GM23248 (cell line): ENCODE measurements around the gene PCSK4. TPM values are rescaled to one million over a fixed set of nuclear protein-coding genes. Genes with fewer than 3 reads are reported as not detected.

Experiments used
- DNase-seq: peaks from one replicate; pipeline ENCODE4 v3.0.0-alpha.2; 2015
- H2AFZ ChIP-seq: fragments of 200-600 bp; sonication (generic); 2 replicates; pipeline ENCODE4 v1.6.1; 2016; ENCODE audit warnings: antibody characterized with exemption
- H3F3A ChIP-seq: fragments of 200-600 bp; sonication (generic); 2 replicates; pipeline ENCODE4 v1.6.1; 2016; ENCODE audit warnings: mild to moderate bottlenecking, antibody characterized with exemption, mixed run types; ENCODE audit not compliant: insufficient read depth
- H3K27ac ChIP-seq: fragments of 200-600 bp; sonication (generic); 2 replicates; pipeline ENCODE4 v1.5.1; 2016; ENCODE audit warnings: mild to moderate bottlenecking
- H3K27me3 ChIP-seq: fragments of 200-600 bp; sonication (generic); replicated peaks from 2 replicates; pipeline ENCODE4 v1.6.1; 2016; ENCODE audit warnings: mild to moderate bottlenecking; ENCODE audit not compliant: insufficient read depth
- H3K36me3 ChIP-seq: fragments of 200-600 bp; sonication (generic); 2 replicates; pipeline ENCODE4 v1.6.1; 2016; ENCODE audit warnings: low read depth, mild to moderate bottlenecking
- H3K4me1 ChIP-seq: fragments of 200-600 bp; sonication (generic); 2 replicates; pipeline ENCODE4 v1.6.1; 2016; ENCODE audit warnings: mild to moderate bottlenecking; ENCODE audit not compliant: insufficient read depth
- H3K4me2 ChIP-seq: fragments of 200-600 bp; sonication (generic); one replicate; pipeline ENCODE4 v1.6.1; 2016; ENCODE audit warnings: mild to moderate bottlenecking; ENCODE audit not compliant: unreplicated experiment
- H3K4me3 ChIP-seq: fragments of 200-600 bp; sonication (generic); 2 replicates; pipeline ENCODE4 v1.5.1; 2016; ENCODE audit warnings: mild to moderate bottlenecking
- H3K79me2 ChIP-seq: fragments of 200-600 bp; sonication (generic); 2 replicates; pipeline ENCODE4 v1.6.1; 2016; ENCODE audit warnings: mild to moderate bottlenecking; ENCODE audit not compliant: insufficient read depth
- H3K9ac ChIP-seq: fragments of 200-600 bp; sonication (generic); 2 replicates; pipeline ENCODE4 v1.6.1; 2016; ENCODE audit warnings: mild to moderate bottlenecking
- H3K9me2 ChIP-seq: fragments of 200-600 bp; sonication (generic); 2 replicates; pipeline ENCODE4 v1.6.1; 2016; ENCODE audit warnings: mixed run types, mild to moderate bottlenecking, moderate library complexity; ENCODE audit not compliant: insufficient read depth
- H3K9me3 ChIP-seq: fragments of 200-600 bp; sonication (generic); one replicate; pipeline ENCODE4 v1.6.1; 2017; ENCODE audit warnings: low read depth
- H4K20me1 ChIP-seq: fragments of 200-600 bp; sonication (generic); 2 replicates; pipeline ENCODE4 v1.6.0; 2016; ENCODE audit not compliant: insufficient read depth
- EZH2 ChIP-seq: fragments of 200-600 bp; sonication (generic); IDR thresholded peaks from 2 replicates; pipeline ENCODE4 v1.6.1; 2018; ENCODE audit warnings: antibody characterized with exemption, mild to moderate bottlenecking; ENCODE audit not compliant: insufficient read depth, poor library complexity, severe bottlenecking
- EZH2phosphoT487 ChIP-seq: fragments of 200-600 bp; sonication (generic); IDR thresholded peaks from 2 replicates; pipeline ENCODE4 v1.6.1; 2018; ENCODE audit warnings: antibody characterized with exemption, moderate library complexity, mild to moderate bottlenecking, low read depth; ENCODE audit not compliant: insufficient read depth
- WGBS, 2 experiments: methylation state at CpG; one replicate each; pipeline ENCODE4 v1.1.6; 2015 to 2017; ENCODE audit warnings: low lambda C conversion rate in 2 of 2, low coverage in 1 of 2; ENCODE audit errors: missing lambda C conversion rate in 2 of 2; 5-methylcytosine and 5-hydroxymethylcytosine counted together
- in situ Hi-C: fragments of 300-500 bp; cut with MboI; formaldehyde crosslinking; loops from 2 replicates; pipeline ENCODE4 v1.15.0; 2020
- polyA plus RNA-seq: library from polyadenylated mRNA; unstranded; fragments of >200 nt; fragmentation: Nextera tagmentation; extraction: Ambion mirVana; gene quantifications from 2 replicates; pipeline ENCODE4 v1.2.1, GENCODE V29; 2016
- total RNA-seq: library from RNA; depleted of rRNA; stranded (reverse); fragments of >200 nt; shearing (Covaris generic); gene quantifications from 2 replicates; pipeline ENCODE4 v1.2.3, GENCODE V29; 2014

Gene PCSK4
- total and polyA plus RNA-seq, 2 experiments from 2014 or later, result 0.28 to 0.76 TPM

GRCh38 chr19:1513499-1514294, 23.5 kb upstream of the PCSK4 start:
- Histone ChIP-seq H3K27me3 (no peaks in the 10 kb centered on the region), H2AFZ (peak overlapping the region; percentile 46), H3K36me3 (no peaks in the 10 kb centered on the region), H3K4me1 (no peaks in the 10 kb centered on the region), H3K4me2 (peak overlapping the region; percentile 78), H3K4me3 (peak overlapping the region; percentile 95), H3K9ac (peak overlapping the region; percentile 84), H4K20me1 (no peaks in the 10 kb centered on the region), H3K9me2 (no peaks in the 10 kb centered on the region), H3K79me2 (peaks cover 7% of the 10 kb centered on the region; the same call in 1 of the 2 replicates), H3K9me3 (no peaks in the 10 kb centered on the region), H3F3A (peaks cover 11% of the 10 kb centered on the region; the same call in 1 of the 2 replicates), H3K27ac (peak overlapping the region; percentile 48)
- WGBS, 2 experiments, result 5 to 7% methylated on average over 19 to 44 of the region's 52 CpGs
- peak; percentile 86 for DNase-seq
- TF ChIP-seq EZH2 (no peak), EZH2phosphoT487 (no peak)
- in situ Hi-C loops, result no loop called here

- peak within 1 kb of the TSS; percentile 95 for H3K4me3 ChIP-seq
- H3K79me2 ChIP-seq, result peaks cover 7% of the 10 kb centered on the region; the same call in 1 of the 2 replicates
- H3K4me1 ChIP-seq, result no peaks in the 10 kb centered on the region
- H3F3A ChIP-seq, result peaks cover 14% of the 10 kb centered on the region; the same call in 1 of the 2 replicates
- H2AFZ ChIP-seq, result peak within 1 kb of the TSS; percentile 69
- H3K9ac ChIP-seq, result peak within 1 kb of the TSS; percentile 84
- H3K27me3 ChIP-seq, result no peaks in the 10 kb centered on the region
- H3K36me3 ChIP-seq, result no peaks in the 10 kb centered on the region
- no peaks in the 10 kb centered on the region for H4K20me1 ChIP-seq
- in situ Hi-C loops, result no loop called here
- WGBS, 2 experiments, result 1% methylated on average over 18 to 56 of the region's 78 CpGs
- TF ChIP-seq EZH2, result no peak
- peak within 1 kb of the TSS; percentile 78 for H3K4me2 ChIP-seq
- no peaks in the 10 kb centered on the region for H3K9me2 ChIP-seq
- peak within 1 kb of the TSS; percentile 48 for H3K27ac ChIP-seq
- H3K9me3 ChIP-seq, result no peaks in the 10 kb centered on the region
- peak; percentile 88 for DNase-seq
Observed at GRCh38 chr19:1512671-1513498, 22.7 kb upstream of the PCSK4 start, which contains the start of gene ADAMTSL5. TSS of gene ADAMTSL5 (minus strand) at chr19:1513019. CDS start at chr19:1510943, 2,076 bp downstream.

GRCh38 chr19:1511318-1512317, 21.5 kb upstream of the PCSK4 start:
- TF ChIP-seq EZH2phosphoT487 (no peak), EZH2 (no peak)
- peaks cover 7% of the 10 kb centered on the region; the same call in 1 of the 2 replicates for H3K79me2 ChIP-seq
- no peaks in the 10 kb centered on the region for H3K9me2 ChIP-seq
- peak overlapping the region; percentile 95 for H3K4me3 ChIP-seq
- no peak overlapping the region for H2AFZ ChIP-seq
- H3K27me3 ChIP-seq, result no peaks in the 10 kb centered on the region
- DNase-seq, result no peak
- no peaks in the 10 kb centered on the region for H3K9me3 ChIP-seq
- no peak overlapping the region for H3K9ac ChIP-seq
- in situ Hi-C loops, result no loop called here
- no peak overlapping the region for H3K27ac ChIP-seq
- H3K36me3 ChIP-seq, result no peaks in the 10 kb centered on the region
- H3F3A ChIP-seq, result peaks cover 14% of the 10 kb centered on the region; the same call in 1 of the 2 replicates
- WGBS, 2 experiments, result 63 to 74% methylated on average over 21 to 22 of the region's 22 CpGs
- no peaks in the 10 kb centered on the region for H4K20me1 ChIP-seq
- no peaks in the 10 kb centered on the region for H3K4me1 ChIP-seq
- H3K4me2 ChIP-seq, result peak overlapping the region; percentile 78
